Activated CD4-positive, alpha-beta T cell treated with anti-CD3 and anti-CD28 coated beads, Interleukin-10, Interleukin-2, amounts not matched to agents 100 ng/mL and 50 ng/mL, durations not matched to agents 16 hours and 8 hours (primary cell): Measurements from ENCODE around the gene OR8J1.
"Not testable (repeated sequence)": the region's sequence is repeated elsewhere in the genome, so short reads cannot be mapped to it uniquely, and the experiment has no call there.

Source experiments
- DNase-seq: peaks from one replicate; pipeline ENCODE4 v3.0.0-alpha.2; 2020

The OR8J1 gene, protein sequence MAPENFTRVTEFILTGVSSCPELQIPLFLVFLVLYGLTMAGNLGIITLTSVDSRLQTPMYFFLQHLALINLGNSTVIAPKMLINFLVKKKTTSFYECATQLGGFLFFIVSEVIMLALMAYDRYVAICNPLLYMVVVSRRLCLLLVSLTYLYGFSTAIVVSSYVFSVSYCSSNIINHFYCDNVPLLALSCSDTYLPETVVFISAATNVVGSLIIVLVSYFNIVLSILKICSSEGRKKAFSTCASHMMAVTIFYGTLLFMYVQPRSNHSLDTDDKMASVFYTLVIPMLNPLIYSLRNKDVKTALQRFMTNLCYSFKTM

GRCh38 chr11:56353991-56354390 is at the start of gene OR8J1:
Gene OR8J1 (plus strand): TSS chr11:56354291. CDS start chr11:56360247, 5,956 bp downstream.
- no peak for DNase-seq

DNA sequence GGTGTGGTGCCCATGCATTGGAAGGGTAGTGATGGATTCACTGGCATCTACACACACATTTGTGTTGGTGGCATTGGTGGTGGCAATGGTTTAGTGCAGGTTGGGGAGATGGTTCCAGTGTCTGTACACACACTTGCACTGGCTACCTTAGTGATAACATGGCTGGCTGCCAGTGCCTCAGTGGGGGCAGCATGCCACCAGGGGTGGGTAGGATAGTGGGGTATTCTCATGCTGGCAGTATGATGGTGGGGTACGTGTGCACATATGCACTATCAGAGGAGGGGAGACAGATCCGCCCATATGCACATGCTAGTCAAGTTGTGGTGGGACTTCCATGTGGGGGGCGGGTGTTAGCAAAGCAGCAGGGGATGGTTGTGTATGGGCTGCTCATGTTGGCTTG is 46.3 kb upstream of the OR8J1 start:
- DNase-seq, result no peak

DNA sequence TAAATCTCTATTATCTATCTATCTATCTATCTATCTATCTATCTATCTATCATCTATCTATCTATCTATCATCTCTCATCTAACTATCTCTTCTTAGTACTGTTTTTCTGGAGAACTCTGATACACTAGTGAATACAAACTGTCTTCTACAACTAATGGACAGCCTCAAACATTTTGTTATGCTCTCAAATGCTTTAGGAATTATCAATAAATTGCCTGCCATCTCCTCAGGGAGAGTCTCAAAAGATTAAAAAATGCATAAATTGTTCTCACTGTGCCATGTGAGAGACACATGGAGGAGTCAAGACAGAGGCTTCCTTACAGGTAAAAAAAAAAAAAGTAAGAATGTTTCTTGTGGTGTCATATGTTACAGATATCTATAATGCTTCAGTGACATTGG is 39.2 kb upstream of the OR8J1 start, which contains the start of gene OR8K3:
OR8K3 (plus strand) TSS at position 301 of the 400 bp plus-strand sequence. CDS start 3,163 bp downstream, outside the sequence.
- DNase-seq, result no peak

GRCh38 chr11:56331861-56332491 is 22.1 kb upstream of the OR8J1 start:
- no peak for DNase-seq

DNA sequence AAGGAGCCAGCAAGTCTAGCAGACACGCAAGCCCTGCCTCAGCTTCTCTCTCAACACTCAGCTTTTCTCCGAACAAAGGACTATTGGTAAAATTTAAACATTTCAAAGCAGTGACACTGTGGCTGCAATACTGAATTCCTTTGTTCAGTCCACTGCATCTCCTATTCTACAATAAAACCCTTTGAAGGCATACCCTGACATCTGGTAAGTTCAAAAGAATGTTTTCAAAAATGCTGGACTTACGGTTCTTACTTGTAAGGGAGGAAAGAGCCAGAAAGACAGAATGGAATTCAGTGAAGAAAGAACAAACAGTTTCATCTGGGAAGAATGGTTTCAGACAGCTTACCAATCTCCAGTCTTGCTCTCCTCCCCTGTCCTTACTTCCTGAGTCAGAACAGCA is 20.9 kb upstream of the OR8J1 start:
- no peak for DNase-seq

DNA sequence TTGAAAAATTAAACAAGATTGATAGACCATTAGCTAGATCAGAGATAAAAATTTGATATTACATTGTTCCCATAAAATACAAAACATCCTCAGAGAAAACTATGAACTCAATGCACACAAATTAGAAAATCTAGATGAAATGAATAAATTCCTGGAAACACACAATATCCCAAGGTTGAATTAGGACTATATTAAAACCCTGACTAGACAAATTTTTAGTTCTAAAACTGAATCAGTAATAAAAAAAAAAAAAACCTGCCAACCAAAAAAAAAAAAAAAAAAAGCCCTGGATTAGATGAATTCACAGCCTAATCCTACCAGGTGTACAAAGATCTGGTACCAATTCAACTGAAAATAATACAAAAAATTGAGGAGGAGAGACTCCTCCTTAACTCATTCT is 13.8 kb upstream of the OR8J1 start:
- DNase-seq, result no peak

- DNase-seq, result no peak
Observed at GRCh38 chr11:56345739-56346138, 8.4 kb upstream of the OR8J1 start, which contains the start of gene OR8K1. Gene OR8K1 (plus strand): TSS chr11:56346039. CDS start chr11:56346039, 0 bp downstream.

DNA sequence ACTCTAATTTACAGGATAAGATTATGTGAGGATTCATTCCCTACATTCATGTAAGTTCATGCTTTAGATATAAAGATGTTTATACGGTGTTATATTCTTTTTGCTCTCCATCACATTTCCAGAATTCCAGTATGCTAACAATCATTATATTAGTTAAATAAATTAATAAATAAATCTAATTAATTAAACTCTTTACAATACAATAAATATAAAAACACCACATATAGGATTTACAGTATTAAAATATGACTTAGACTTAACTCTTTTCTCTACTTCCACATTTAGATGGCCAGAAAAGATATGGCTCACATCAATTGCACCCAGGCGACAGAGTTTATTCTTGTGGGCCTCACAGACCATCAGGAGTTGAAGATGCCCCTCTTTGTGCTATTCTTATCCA is 21.2 kb downstream of the OR8J1 start, which contains the start of gene OR8U1:
OR8U1 (plus strand) TSS at position 301 of the 400 bp plus-strand sequence; CDS start at position 301, 0 bp downstream.
- no peak for DNase-seq

- DNase-seq, result no peak
Observed at GRCh38 chr11:56380120-56380519, 26.0 kb downstream of the OR8J1 start.

DNA sequence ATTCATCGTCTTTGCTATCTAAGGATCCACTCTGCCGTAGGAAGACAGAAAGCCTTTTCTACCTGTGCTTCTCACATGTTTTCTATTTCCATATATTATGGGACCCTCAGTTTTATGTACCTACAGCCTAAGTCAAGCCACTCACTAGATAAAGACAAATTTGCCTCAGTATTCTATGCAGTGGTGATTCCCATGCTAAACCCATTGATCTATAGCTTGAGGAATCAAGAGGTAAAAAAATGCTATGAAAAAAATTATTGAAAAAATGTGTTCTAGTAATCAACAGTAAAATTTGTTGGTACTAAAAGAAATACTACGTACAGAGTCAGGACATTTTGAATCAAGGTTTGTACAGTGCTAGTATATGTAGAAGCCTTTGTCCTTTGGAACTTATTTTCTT is 40.3 kb downstream of the OR8J1 start:
- no peak for DNase-seq

DNA sequence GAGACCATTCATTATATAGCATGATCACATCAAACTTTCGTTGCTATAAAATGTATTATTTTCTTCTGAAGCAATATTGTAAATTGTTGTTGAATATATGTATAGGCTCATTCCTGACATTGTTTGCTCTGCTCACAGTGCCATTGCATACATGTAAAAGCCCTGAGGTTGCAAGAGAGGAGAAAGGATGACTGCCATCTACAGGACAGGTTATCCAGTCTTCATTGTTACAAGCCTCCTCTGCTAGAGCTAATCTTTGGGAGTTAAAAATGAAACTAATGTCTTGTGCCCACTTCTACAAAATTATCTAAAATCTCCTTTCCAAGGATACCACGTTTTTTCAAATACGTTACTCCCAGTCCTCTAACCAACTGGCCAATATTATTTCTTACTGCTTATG is 42.0 kb downstream of the OR8J1 start:
- DNase-seq, result no peak

DNA sequence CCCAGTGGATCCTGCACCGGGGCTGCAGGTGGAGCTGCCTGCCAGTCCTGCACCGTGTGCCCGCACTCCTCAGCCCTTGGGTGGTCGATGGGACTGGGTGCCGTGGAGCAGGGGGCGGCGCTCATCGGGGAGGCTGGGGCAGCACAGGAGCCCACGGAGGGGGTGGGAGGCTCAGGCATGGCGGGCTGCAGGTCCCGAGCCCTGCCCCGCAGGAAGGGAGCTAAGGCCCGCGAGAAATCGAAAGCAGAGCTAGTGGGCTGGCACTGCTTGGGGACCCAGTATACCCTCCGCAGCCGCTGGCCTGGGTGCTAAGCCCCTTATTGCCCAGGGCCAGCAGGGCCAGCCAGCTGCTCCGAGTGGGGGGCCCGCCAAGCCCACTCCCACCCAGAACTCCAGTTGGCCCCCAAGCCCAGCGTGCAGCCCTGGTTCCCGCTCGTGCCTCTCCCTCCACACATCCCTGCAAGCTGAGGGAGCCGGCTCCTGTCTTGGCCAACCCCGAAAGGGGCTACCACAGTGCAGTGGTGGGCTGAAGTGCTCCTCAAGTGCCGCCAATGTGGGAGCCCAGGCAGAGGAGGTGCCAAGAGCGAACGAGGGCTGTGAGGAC is 47.9 kb downstream of the OR8J1 start:
- DNase-seq, result not testable (repeated sequence)

DNA sequence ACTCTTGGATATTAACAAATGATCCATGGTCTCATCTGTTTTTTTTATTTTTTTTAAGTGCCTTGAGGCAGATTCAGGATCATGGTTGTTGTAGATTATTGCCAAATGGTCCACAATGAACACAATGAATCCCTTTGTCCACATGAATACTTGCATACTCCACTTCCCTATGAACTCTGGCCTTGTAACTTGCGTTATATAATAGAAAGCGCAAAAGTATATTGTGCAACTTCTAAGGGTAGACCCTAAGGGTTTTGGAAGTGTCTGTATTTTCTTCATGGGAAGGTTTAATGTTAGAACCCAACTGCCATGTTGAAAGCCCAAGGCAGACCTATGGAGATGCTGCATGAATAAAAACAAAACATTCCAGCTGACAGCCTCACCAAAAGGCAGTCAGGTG is 50.3 kb downstream of the OR8J1 start:
- no peak for DNase-seq

GRCh38 chr11:56410801-56411200 is 56.7 kb downstream of the OR8J1 start:
- no peak for DNase-seq
